Measurements from ENCODE around the gene TRIM68.

The TRIM68 gene

GRCh38 chr11:4605057-4605456 is 3.0 kb downstream of the TRIM68 start:
- H3K4me1 ChIP-seq (ENCODE audit: control insufficient read depth, insufficient read depth, low read length), result 0 out of 2 replicates have a peak, but pooled peaks cover 3% of the 10 kb centered on the region
- CTCF ChIA-PET, result interaction anchor here (4.0 kb wide), 1 partner anchor 418 kb away, joined by 12 read pairs; no protein-coding TSS in a partner anchor
- H3K36me3 ChIP-seq (ENCODE audit: control insufficient read depth in 2 of 2, insufficient read depth in 1 of 2, low read length in 2 of 2), result peaks cover 0 to 55% of the 10 kb centered on the region in 2 experiments; a peak in 1 of 3 replicates
- TF ChIP-seq, protein P1, sequence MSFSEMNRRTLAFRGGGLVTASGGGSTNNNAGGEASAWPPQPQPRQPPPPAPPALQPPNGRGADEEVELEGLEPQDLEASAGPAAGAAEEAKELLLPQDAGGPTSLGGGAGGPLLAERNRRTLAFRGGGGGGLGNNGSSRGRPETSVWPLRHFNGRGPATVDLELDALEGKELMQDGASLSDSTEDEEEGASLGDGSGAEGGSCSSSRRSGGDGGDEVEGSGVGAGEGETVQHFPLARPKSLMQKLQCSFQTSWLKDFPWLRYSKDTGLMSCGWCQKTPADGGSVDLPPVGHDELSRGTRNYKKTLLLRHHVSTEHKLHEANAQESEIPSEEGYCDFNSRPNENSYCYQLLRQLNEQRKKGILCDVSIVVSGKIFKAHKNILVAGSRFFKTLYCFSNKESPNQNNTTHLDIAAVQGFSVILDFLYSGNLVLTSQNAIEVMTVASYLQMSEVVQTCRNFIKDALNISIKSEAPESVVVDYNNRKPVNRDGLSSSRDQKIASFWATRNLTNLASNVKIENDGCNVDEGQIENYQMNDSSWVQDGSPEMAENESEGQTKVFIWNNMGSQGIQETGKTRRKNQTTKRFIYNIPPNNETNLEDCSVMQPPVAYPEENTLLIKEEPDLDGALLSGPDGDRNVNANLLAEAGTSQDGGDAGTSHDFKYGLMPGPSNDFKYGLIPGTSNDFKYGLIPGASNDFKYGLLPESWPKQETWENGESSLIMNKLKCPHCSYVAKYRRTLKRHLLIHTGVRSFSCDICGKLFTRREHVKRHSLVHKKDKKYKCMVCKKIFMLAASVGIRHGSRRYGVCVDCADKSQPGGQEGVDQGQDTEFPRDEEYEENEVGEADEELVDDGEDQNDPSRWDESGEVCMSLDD (tag by site-specific recombination; IDR thresholded peaks at IDR 0.05), result no peak
- TF ChIP-seq REPIN1 (tag by site-specific recombination; IDR thresholded peaks at IDR 0.05; ENCODE audit: low read depth) (no peak), MYNN (tag by site-specific recombination; IDR thresholded peaks at IDR 0.05; ENCODE audit: borderline replicate concordance) (no peak), ZFP41 (tag by site-specific recombination; IDR thresholded peaks at IDR 0.05; ENCODE audit: borderline replicate concordance) (no peak), ZNF664 (tag by site-specific recombination; IDR thresholded peaks at IDR 0.05) (no peak), ZNF510 (tag by site-specific recombination; IDR thresholded peaks at IDR 0.05; ENCODE audit: insufficient replicate concordance) (no peak), GLI2 (tag by site-specific recombination; IDR thresholded peaks at IDR 0.05; ENCODE audit: borderline replicate concordance, low read depth) (no peak), ZNF624 (tag by site-specific recombination; IDR thresholded peaks at IDR 0.05) (no peak)
- TF ChIP-seq, protein P2, sequence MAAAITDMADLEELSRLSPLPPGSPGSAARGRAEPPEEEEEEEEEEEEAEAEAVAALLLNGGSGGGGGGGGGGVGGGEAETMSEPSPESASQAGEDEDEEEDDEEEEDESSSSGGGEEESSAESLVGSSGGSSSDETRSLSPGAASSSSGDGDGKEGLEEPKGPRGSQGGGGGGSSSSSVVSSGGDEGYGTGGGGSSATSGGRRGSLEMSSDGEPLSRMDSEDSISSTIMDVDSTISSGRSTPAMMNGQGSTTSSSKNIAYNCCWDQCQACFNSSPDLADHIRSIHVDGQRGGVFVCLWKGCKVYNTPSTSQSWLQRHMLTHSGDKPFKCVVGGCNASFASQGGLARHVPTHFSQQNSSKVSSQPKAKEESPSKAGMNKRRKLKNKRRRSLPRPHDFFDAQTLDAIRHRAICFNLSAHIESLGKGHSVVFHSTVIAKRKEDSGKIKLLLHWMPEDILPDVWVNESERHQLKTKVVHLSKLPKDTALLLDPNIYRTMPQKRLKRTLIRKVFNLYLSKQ (tag by site-specific recombination; IDR thresholded peaks at IDR 0.05; ENCODE audit: borderline replicate concordance), result no peak
- TF ChIP-seq, protein P3, sequence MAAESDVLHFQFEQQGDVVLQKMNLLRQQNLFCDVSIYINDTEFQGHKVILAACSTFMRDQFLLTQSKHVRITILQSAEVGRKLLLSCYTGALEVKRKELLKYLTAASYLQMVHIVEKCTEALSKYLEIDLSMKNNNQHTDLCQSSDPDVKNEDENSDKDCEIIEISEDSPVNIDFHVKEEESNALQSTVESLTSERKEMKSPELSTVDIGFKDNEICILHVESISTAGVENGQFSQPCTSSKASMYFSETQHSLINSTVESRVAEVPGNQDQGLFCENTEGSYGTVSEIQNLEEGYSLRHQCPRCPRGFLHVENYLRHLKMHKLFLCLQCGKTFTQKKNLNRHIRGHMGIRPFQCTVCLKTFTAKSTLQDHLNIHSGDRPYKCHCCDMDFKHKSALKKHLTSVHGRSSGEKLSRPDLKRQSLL (tag by site-specific recombination; IDR thresholded peaks at IDR 0.05), result no peak
- H3K27ac ChIP-seq (ENCODE audit: extremely low read depth, low read depth, low read length), result no peak overlapping the region
- POLR2A ChIA-PET, result no interaction called here
- H3K9me3 ChIP-seq (ENCODE audit: control insufficient read depth, insufficient read depth, low read depth, low read length), result no peaks in the 10 kb centered on the region
- H3K4me3 ChIP-seq (ENCODE audit: low read depth, low read length), result no peak overlapping the region

DNA sequence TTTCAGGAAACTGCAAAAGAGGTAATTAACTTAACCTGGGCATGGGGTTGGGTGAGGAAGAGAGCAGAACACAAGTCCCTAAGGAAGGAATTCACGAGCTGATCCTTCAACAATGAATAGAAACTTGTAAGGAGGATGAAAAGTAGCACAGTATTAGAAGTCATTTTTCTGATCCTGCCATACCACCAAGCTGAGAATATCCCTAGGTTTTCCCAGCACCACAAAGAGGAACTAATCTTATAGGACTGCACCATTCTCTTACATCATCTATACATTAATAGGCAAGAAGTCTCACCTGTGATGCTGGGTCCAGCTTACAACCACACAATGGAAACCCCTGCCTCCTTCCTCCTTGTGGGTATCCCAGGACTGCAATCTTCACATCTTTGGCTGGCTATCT is 14.3 kb downstream of the TRIM68 start, which contains the start of gene OR52I1:
TSS of gene OR52I1 (plus strand) at position 301 of the 400 bp plus-strand sequence. CDS start at position 301, 0 bp downstream.
- ChIA-PET CTCF (interaction anchor here (0.9 kb wide), 1 partner anchor 407 kb away, joined by 3 read pairs; no protein-coding TSS in a partner anchor), POLR2A (no interaction called here)
- TF ChIP-seq ZSCAN23 (tag by site-specific recombination; IDR thresholded peaks at IDR 0.05), result no peak
- no peak for TF ChIP-seq ZBTB1 (tag by site-specific recombination; IDR thresholded peaks at IDR 0.05)
- TF ChIP-seq ZFP41 (tag by site-specific recombination; IDR thresholded peaks at IDR 0.05; ENCODE audit: borderline replicate concordance), result no peak
- no peak for TF ChIP-seq ZNF175 (tag by site-specific recombination; IDR thresholded peaks at IDR 0.05)
- TF ChIP-seq ZNF629 (tag by site-specific recombination; IDR thresholded peaks at IDR 0.05), result no peak
- TF ChIP-seq ZBTB48 (tag by site-specific recombination; IDR thresholded peaks at IDR 0.05), result no peak
- no peak for TF ChIP-seq ZNF366 (tag by site-specific recombination; conservative IDR thresholded peaks at IDR 0.05)
- Histone ChIP-seq H3K4me3 (ENCODE audit: low read depth, low read length) (no peak within 1 kb of the TSS), H3K36me3 (ENCODE audit: control insufficient read depth in 2 of 2, insufficient read depth in 1 of 2, low read length in 2 of 2) (peaks cover 0 to 12% of the 10 kb centered on the region in 2 experiments; a peak in 1 of 3 replicates), H3K4me1 (ENCODE audit: control insufficient read depth, insufficient read depth, low read length) (no peaks in the 10 kb centered on the region), H3K9me3 (ENCODE audit: control insufficient read depth, insufficient read depth, low read depth, low read length) (no peaks in the 10 kb centered on the region), H3K27ac (ENCODE audit: extremely low read depth, low read depth, low read length) (no peak within 1 kb of the TSS)

- TF ChIP-seq, protein P4, sequence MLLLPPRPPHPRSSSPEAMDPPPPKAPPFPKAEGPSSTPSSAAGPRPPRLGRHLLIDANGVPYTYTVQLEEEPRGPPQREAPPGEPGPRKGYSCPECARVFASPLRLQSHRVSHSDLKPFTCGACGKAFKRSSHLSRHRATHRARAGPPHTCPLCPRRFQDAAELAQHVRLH (tag by site-specific recombination; IDR thresholded peaks at IDR 0.05), result no peak
- Histone ChIP-seq H3K36me3 (ENCODE audit: control insufficient read depth in 2 of 2, insufficient read depth in 1 of 2, low read length in 2 of 2) (no peaks in the 10 kb centered on the region), H3K9me3 (ENCODE audit: control insufficient read depth, insufficient read depth, low read depth, low read length) (no peaks in the 10 kb centered on the region), H3K27ac (ENCODE audit: extremely low read depth, low read depth, low read length) (no peak overlapping the region), H3K4me1 (ENCODE audit: control insufficient read depth, insufficient read depth, low read length) (no peaks in the 10 kb centered on the region), H3K4me3 (ENCODE audit: low read depth, low read length) (no peak overlapping the region)
- POLR2A ChIA-PET, result no interaction called here
- CTCF ChIA-PET, result no interaction called here
Measured at GRCh38 chr11:4589017-4589416, 19.0 kb downstream of the TRIM68 start.
